Measurements from ENCODE around the gene ERMARD. TPM values are rescaled to one million over a fixed set of nuclear protein-coding genes. Genes with fewer than 3 reads are reported as not detected.

Gene ERMARD
- polyA plus RNA-seq, 2 donors: 18.4 to 49.9 TPM

DNA sequence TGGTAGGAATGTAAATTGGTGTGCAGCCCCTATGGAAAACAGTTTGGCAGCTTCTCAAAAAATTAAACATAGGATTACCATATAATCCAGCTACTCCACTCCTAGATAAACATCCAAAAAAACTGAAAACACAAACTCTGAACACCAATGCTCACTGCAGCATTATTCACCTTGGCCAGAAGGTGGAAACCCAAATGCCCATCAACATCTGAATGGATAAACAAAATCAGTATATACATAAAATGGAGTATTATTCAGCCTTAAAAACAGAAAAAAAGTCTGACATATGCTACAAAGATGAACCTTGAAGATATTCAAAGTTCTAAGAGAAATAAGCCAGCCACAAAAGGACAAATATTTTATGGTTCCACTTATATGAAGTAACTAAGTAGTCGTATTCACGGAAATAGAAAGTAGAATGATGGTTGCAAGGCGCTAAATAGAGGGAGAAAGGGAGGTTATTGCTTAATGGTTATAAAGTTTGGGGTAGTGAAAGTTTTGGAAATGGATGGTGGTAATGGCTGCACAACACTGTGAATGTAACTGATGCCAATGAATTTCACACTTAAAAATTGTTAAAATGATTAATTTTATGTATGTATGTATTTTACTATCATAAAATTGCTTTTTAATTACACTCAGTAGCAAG is 31.1 kb upstream of the ERMARD start:
- H3K27ac ChIP-seq (ENCODE audit: low read depth in 2 of 2, low read length in 1 of 2): no peak overlapping the region
- WGBS, 2 donors: 97 to 99% methylated on average over 3 of the region's 3 CpGs

DNA sequence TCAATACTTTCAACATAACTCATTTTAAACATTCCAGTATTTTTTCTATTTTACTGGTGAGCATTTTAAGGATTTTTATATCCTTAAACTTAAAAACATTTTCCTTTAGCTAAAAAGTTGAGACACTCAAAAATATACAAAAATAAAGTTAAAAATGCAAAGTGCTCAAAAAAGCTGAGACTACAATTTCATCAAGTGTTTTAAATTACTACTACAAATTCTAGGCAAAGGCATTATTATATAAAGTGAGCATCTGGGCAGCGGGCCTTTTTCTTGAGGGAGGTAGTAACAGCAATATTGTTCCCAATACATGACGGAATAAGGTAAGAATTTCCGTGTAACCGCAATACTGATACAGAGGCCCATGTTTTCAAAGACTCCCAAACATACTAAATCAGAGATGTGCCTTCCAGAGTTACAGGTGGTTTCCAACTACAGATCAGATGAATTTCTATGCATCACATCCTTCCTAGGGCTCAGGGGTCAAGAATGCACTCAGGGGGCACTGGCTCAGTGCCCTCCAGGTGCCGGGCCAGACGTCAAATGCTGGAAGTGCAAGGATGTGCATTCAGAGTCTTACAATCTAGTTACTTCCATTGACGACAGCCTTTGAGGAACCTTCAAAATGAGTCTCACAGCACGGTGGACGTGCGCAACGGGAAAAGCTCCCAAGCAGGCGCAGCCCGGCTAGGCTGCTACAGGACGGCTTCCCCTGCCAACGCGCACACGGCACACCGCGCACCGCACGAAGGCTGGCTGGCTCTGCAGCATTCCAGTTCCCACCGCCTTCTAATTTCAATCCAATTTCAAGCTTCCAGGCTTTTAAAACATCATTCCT is 28.8 kb upstream of the ERMARD start:
- Histone ChIP-seq H3K36me3 (ENCODE audit: control insufficient read depth in 2 of 2, insufficient read depth in 2 of 2, low read length in 1 of 2) (no peaks in the 10 kb centered on the region), H3K4me1 (ENCODE audit: control insufficient read depth in 2 of 2, insufficient read depth in 2 of 2, low read length in 1 of 2) (peaks cover 0 to 2% of the 10 kb centered on the region in 2 donors), H3K27me3 (ENCODE audit: control insufficient read depth in 1 of 2, insufficient read depth in 2 of 2, low read length in 2 of 2) (no peaks in the 10 kb centered on the region), H3K27ac (ENCODE audit: low read depth in 2 of 2, low read length in 1 of 2) (peak overlapping the region; percentile 94), H3K9me3 (ENCODE audit: control insufficient read depth in 2 of 2, insufficient read depth in 1 of 2, low read depth in 1 of 2, low read length in 1 of 2) (no peaks in the 10 kb centered on the region), H3K4me3 (ENCODE audit: low read depth in 1 of 2, low read length in 2 of 2) (peak overlapping the region; percentile 84 to 85)
- 1 to 3% methylated on average over 22 of the region's 22 CpGs for WGBS, 2 donors

More for the DNA sequence above, 31.1 kb upstream of the ERMARD start:
- no peak overlapping the region for H3K4me3 ChIP-seq (ENCODE audit: low read depth in 1 of 2, low read length in 2 of 2)
- H3K4me1 ChIP-seq (ENCODE audit: control insufficient read depth in 2 of 2, insufficient read depth in 2 of 2, low read length in 1 of 2): peaks cover 0 to 2% of the 10 kb centered on the region in 2 donors
- peaks cover 0 to 4% of the 10 kb centered on the region in 2 donors for H3K36me3 ChIP-seq (ENCODE audit: control insufficient read depth in 2 of 2, insufficient read depth in 2 of 2, low read length in 1 of 2)
- H3K27me3 ChIP-seq (ENCODE audit: control insufficient read depth in 1 of 2, insufficient read depth in 2 of 2, low read length in 2 of 2): no peaks in the 10 kb centered on the region
- no peaks in the 10 kb centered on the region for H3K9me3 ChIP-seq (ENCODE audit: control insufficient read depth in 2 of 2, insufficient read depth in 1 of 2, low read depth in 1 of 2, low read length in 1 of 2)

GRCh38 chr6:169723200-169723909 is 28.1 kb upstream of the ERMARD start:
- WGBS, 2 donors: 0 to 1% methylated on average over 57 to 70 of the region's 70 CpGs
- peaks cover 0 to 2% of the 10 kb centered on the region in 2 donors for H3K4me1 ChIP-seq (ENCODE audit: control insufficient read depth in 2 of 2, insufficient read depth in 2 of 2, low read length in 1 of 2)
- H3K9me3 ChIP-seq (ENCODE audit: control insufficient read depth in 2 of 2, insufficient read depth in 1 of 2, low read depth in 1 of 2, low read length in 1 of 2): no peaks in the 10 kb centered on the region
- H3K36me3 ChIP-seq (ENCODE audit: control insufficient read depth in 2 of 2, insufficient read depth in 2 of 2, low read length in 1 of 2): no peaks in the 10 kb centered on the region
- H3K27me3 ChIP-seq (ENCODE audit: control insufficient read depth in 1 of 2, insufficient read depth in 2 of 2, low read length in 2 of 2): no peaks in the 10 kb centered on the region
- H3K4me3 ChIP-seq (ENCODE audit: low read depth in 1 of 2, low read length in 2 of 2): peak overlapping the region; percentile 84 to 85
- peak overlapping the region; percentile 94 for H3K27ac ChIP-seq (ENCODE audit: low read depth in 2 of 2, low read length in 1 of 2)

- WGBS, 2 donors: 1% methylated on average over 20 to 89 of the region's 89 CpGs
- peaks cover 0 to 2% of the 10 kb centered on the region in 2 donors for H3K4me1 ChIP-seq (ENCODE audit: control insufficient read depth in 2 of 2, insufficient read depth in 2 of 2, low read length in 1 of 2)
- H3K9me3 ChIP-seq (ENCODE audit: control insufficient read depth in 2 of 2, insufficient read depth in 1 of 2, low read depth in 1 of 2, low read length in 1 of 2): no peaks in the 10 kb centered on the region
- no peaks in the 10 kb centered on the region for H3K27me3 ChIP-seq (ENCODE audit: control insufficient read depth in 1 of 2, insufficient read depth in 2 of 2, low read length in 2 of 2)
- H3K27ac ChIP-seq (ENCODE audit: low read depth in 2 of 2, low read length in 1 of 2): peak overlapping the region; percentile 94 to 98
- no peaks in the 10 kb centered on the region for H3K36me3 ChIP-seq (ENCODE audit: control insufficient read depth in 2 of 2, insufficient read depth in 2 of 2, low read length in 1 of 2)
- H3K4me3 ChIP-seq (ENCODE audit: low read depth in 1 of 2, low read length in 2 of 2): peak overlapping the region; percentile 72 to 84
Measured at GRCh38 chr6:169723991-169724493, 27.4 kb upstream of the ERMARD start.

- H3K4me3 ChIP-seq (ENCODE audit: low read depth in 1 of 2, low read length in 2 of 2): peak within 1 kb of the TSS; percentile 84 to 85
- H3K27me3 ChIP-seq (ENCODE audit: control insufficient read depth in 1 of 2, insufficient read depth in 2 of 2, low read length in 2 of 2): no peaks in the 10 kb centered on the region
- H3K4me1 ChIP-seq (ENCODE audit: control insufficient read depth in 2 of 2, insufficient read depth in 2 of 2, low read length in 1 of 2): peaks cover 0 to 2% of the 10 kb centered on the region in 2 donors
- H3K36me3 ChIP-seq (ENCODE audit: control insufficient read depth in 2 of 2, insufficient read depth in 2 of 2, low read length in 1 of 2): no peaks in the 10 kb centered on the region
- H3K9me3 ChIP-seq (ENCODE audit: control insufficient read depth in 2 of 2, insufficient read depth in 1 of 2, low read depth in 1 of 2, low read length in 1 of 2): no peaks in the 10 kb centered on the region
- WGBS, 2 donors: 0 to 1% methylated on average over 33 to 89 of the region's 89 CpGs
- H3K27ac ChIP-seq (ENCODE audit: low read depth in 2 of 2, low read length in 1 of 2): peak within 1 kb of the TSS; percentile 94 to 98
Measured at GRCh38 chr6:169724494-169725124, 26.8 kb upstream of the ERMARD start, which contains the start of gene PHF10. Gene PHF10 (minus strand): TSS chr6:169724500. CDS start chr6:169723931, 569 bp downstream.

- H3K9me3 ChIP-seq (ENCODE audit: control insufficient read depth in 2 of 2, insufficient read depth in 1 of 2, low read depth in 1 of 2, low read length in 1 of 2): no peaks in the 10 kb centered on the region
- H3K4me3 ChIP-seq (ENCODE audit: low read depth in 1 of 2, low read length in 2 of 2): peak overlapping the region; percentile 50 to 84
- 22 to 23% methylated on average over 29 of the region's 29 CpGs for WGBS, 2 donors
- H3K27me3 ChIP-seq (ENCODE audit: control insufficient read depth in 1 of 2, insufficient read depth in 2 of 2, low read length in 2 of 2): no peaks in the 10 kb centered on the region
- no peaks in the 10 kb centered on the region for H3K36me3 ChIP-seq (ENCODE audit: control insufficient read depth in 2 of 2, insufficient read depth in 2 of 2, low read length in 1 of 2)
- H3K27ac ChIP-seq (ENCODE audit: low read depth in 2 of 2, low read length in 1 of 2): peak overlapping the region; percentile 88 to 94
- peaks cover 0 to 2% of the 10 kb centered on the region in 2 donors for H3K4me1 ChIP-seq (ENCODE audit: control insufficient read depth in 2 of 2, insufficient read depth in 2 of 2, low read length in 1 of 2)
Measured at GRCh38 chr6:169725125-169726048, 26.0 kb upstream of the ERMARD start.

DNA sequence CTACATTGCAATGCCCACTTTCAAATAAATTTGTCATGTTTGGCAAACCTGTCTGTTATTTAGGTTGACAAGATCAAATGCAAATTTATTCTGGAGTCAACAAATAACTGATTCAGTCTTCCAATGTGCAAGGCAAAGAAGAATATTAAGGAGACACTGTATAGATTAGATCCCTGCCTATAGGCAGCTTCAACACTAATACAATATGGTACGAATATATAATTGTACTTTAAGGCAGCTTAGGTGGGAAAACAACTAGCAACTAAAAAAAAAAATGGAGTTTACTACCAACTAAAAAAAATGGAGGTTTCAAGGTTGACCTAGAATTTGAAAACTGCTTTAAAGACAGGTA is 25.4 kb upstream of the ERMARD start:
- Histone ChIP-seq H3K27me3 (ENCODE audit: control insufficient read depth in 1 of 2, insufficient read depth in 2 of 2, low read length in 2 of 2) (no peaks in the 10 kb centered on the region), H3K27ac (ENCODE audit: low read depth in 2 of 2, low read length in 1 of 2) (no peak overlapping the region), H3K9me3 (ENCODE audit: control insufficient read depth in 2 of 2, insufficient read depth in 1 of 2, low read depth in 1 of 2, low read length in 1 of 2) (no peaks in the 10 kb centered on the region), H3K4me3 (ENCODE audit: low read depth in 1 of 2, low read length in 2 of 2) (no peak overlapping the region), H3K36me3 (ENCODE audit: control insufficient read depth in 2 of 2, insufficient read depth in 2 of 2, low read length in 1 of 2) (no peaks in the 10 kb centered on the region), H3K4me1 (ENCODE audit: control insufficient read depth in 2 of 2, insufficient read depth in 2 of 2, low read length in 1 of 2) (peaks cover 0 to 2% of the 10 kb centered on the region in 2 donors)
- WGBS, 2 donors: 96 to 97% methylated on average over 1 of the region's 1 CpG

GRCh38 chr6:169726963-169727362 is 24.5 kb upstream of the ERMARD start:
- H3K4me3 ChIP-seq (ENCODE audit: low read depth in 1 of 2, low read length in 2 of 2): no peak overlapping the region
- no peaks in the 10 kb centered on the region for H3K9me3 ChIP-seq (ENCODE audit: control insufficient read depth in 2 of 2, insufficient read depth in 1 of 2, low read depth in 1 of 2, low read length in 1 of 2)
- no peak overlapping the region for H3K27ac ChIP-seq (ENCODE audit: low read depth in 2 of 2, low read length in 1 of 2)
- H3K27me3 ChIP-seq (ENCODE audit: control insufficient read depth in 1 of 2, insufficient read depth in 2 of 2, low read length in 2 of 2): no peaks in the 10 kb centered on the region
- no peaks in the 10 kb centered on the region for H3K4me1 ChIP-seq (ENCODE audit: control insufficient read depth in 2 of 2, insufficient read depth in 2 of 2, low read length in 1 of 2)
- H3K36me3 ChIP-seq (ENCODE audit: control insufficient read depth in 2 of 2, insufficient read depth in 2 of 2, low read length in 1 of 2): no peaks in the 10 kb centered on the region
